Measurements from ENCODE around the gene FSTL5.

GRCh38 chr4:161696944-161697343, 466.9 kb downstream of the FSTL5 start:
- TF ChIP-seq CTCF (conservative IDR thresholded peaks at IDR 0.05; ENCODE audit: low read depth in 2 of 2): no peak
- TF ChIP-seq REST (IDR thresholded peaks at IDR 0.05; ENCODE audit: unreplicated experiment): no peak
- TF ChIP-seq EZH2phosphoT487 (IDR thresholded peaks at IDR 0.05; ENCODE audit: unreplicated experiment): no peak
- TF ChIP-seq EZH2 (IDR thresholded peaks at IDR 0.05; ENCODE audit: low read depth, unreplicated experiment): no peak
- TF ChIP-seq CREB1 (CRISPR knock-in tag; IDR thresholded peaks at IDR 0.05; ENCODE audit: low read depth): no peak
- no peak for TF ChIP-seq POLR2AphosphoS5 (IDR thresholded peaks at IDR 0.05; ENCODE audit: low read depth)
- TF ChIP-seq ETS1 (IDR thresholded peaks at IDR 0.05): no peak
- no peak for TF ChIP-seq ZNF114 (CRISPR knock-in tag; IDR thresholded peaks at IDR 0.05)
- TF ChIP-seq JUNB (IDR thresholded peaks at IDR 0.05; ENCODE audit: unreplicated experiment): no peak
- no peak for TF ChIP-seq ZNF331 (CRISPR knock-in tag; IDR thresholded peaks at IDR 0.05; ENCODE audit: low read depth)
- TF ChIP-seq STAT1 (IDR thresholded peaks at IDR 0.05; ENCODE audit: unreplicated experiment): no peak
- no peak for TF ChIP-seq NANOG (IDR thresholded peaks at IDR 0.05; ENCODE audit: borderline replicate concordance)
